GM18873 (cell line): ENCODE results near the gene COL17A1.
A peak's percentile ranks its signal among the peaks of the same experiment; 100 is the strongest.

Experiments used
- ATAC-seq: cut with Tn5 transposase; IDR thresholded peaks from one replicate; pipeline ENCODE4 v1.9.1; 2021; ENCODE audit warnings: mild to moderate bottlenecking, moderate library complexity, moderate number of reproducible peaks; ENCODE audit not compliant: unreplicated experiment, low FRiP score

COL17A1 gene

DNA sequence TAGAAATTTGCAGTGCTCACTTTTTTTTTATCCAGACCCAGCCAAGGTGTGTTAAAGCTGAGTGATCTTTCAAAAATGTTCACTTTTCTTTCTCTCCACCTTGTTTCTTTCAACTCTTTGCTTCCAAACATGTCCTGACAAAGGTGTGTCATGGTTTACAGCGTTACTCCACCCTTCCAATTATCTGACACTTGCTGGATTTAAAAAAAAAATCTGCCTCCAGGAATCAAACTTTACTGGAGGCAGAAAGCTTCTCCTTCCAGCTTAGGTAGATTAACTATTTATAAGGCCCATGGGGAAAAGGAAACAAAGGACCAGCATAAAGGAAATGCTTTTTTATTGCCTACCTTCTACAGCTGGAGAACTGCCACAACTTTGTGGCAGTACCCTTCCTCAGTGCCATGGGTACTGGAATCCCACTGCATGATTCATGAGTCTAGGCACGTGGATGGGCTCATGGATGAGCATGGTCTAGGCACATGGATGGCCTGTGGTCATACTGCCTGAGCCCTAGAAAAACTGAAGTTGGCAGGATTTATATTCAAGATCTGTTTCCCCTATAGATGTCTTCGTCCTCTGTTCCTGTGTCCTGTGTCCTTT lies at the start of gene COL17A1:
Gene COL17A1 (minus strand): TSS at position 80 of the 600 bp plus-strand sequence. CDS start 5,207 bp downstream, outside the sequence.
- no peak for ATAC-seq

- no peak for ATAC-seq
Observed at GRCh38 chr10:104130041-104130440, 44.4 kb upstream of the COL17A1 start.

DNA sequence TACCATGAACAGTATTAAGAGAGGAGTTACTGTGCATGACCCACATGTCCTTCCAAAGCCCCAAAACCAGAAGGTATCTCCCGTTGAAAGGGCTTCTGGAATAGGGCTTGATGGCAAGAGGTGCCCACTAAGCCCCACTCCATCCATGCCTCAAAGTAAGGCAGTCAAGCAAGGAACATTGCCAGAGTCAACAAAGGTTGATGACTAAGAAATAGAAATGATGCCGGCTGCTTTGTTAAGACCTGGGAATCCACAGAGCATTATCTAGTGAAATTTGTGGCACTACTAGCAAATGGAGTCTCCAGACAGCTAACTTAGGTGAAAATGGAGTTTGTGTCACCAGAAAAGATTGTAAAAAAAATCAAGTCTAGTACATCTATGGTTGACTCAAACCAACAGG lies 42.5 kb upstream of the COL17A1 start:
- ATAC-seq, result no peak

DNA sequence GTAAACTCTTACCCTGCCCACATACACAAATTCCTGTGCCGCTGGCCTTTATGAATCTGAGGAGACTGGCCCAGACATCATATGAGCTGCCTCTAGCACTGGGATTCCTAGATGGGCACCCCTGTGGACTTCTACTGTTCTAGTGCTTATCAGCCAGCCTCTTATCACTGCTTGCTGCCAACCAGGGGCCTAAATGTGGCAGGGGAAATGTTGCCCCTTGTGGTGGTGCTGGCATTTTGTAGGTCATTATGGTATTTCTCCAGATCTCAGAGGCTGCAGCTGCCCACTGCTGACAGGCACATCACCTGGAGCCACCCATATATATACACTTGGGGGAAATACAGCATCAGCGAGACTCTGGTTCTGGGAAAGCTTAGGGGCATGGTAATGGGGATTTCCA lies 41.7 kb upstream of the COL17A1 start:
- no peak for ATAC-seq

- ATAC-seq, result no peak
Observed at GRCh38 chr10:104123397-104123796, 37.7 kb upstream of the COL17A1 start.

- ATAC-seq, result no peak
Observed at GRCh38 chr10:104122225-104123107, 36.8 kb upstream of the COL17A1 start.

DNA sequence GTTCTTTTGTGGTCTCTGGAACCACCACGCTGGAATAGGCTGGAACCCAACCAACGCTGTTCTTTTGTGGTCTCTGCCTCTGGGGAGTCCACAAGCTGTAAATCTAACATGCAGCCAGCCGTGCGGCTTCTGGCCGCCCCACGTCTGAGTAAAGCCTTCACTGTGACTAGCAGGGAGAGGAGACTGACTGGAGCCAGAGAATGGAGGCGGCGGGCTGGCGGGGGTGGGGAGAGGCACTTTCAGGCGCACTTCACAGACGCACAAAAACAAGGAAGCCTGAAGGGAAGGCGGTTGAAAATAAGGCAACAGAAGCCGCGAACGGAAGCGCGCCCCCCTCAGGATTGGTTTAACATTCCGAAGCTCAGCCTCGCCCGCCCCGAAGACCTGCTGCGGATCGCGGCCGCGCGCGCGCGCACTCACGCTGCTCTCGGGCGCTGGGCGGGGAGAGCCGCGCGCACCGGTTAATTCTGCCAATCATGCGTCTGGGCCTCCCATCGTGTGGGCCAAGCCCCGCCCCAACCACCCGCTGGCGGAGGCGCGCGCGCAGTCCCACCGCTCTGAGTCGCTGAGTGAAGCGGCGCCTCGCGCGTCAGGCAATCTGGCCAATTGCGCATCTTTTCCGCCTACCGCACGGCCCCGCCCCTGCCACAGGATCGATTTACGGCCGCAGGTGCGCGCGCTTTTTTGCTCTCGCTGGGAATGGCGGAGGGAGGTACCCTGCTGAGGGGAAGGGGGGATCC lies 36.0 kb upstream of the COL17A1 start, which contains the start of gene SFR1:
Gene SFR1 (plus strand): TSS at position 687 of the 740 bp plus-strand sequence. CDS start 13 bp downstream, at position 700.
- ATAC-seq, result peak; percentile 83

- ATAC-seq, result peak; percentile 43
Observed at GRCh38 chr10:104120903-104121484, 35.3 kb upstream of the COL17A1 start.

GRCh38 chr10:104120512-104120902 lies 34.8 kb upstream of the COL17A1 start:
- no peak for ATAC-seq

DNA sequence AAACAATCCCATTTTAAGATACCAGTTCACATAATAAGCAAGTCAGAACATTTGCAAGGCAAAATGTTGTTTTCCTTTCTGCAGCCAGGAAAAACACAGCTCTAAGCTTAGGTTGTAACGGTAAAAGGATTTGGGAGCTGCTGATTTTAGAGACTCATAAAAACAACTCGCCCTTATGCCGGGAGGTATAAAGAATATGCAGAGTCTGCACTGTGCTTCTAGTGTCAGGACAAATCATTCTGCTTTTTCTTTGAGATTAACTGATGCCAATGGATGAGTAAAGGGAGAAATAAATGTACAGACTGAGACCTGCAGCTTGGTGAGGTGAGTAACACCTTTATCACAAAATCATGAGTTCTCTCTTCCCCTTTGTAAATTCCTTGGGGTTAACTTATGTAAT lies 34.3 kb upstream of the COL17A1 start:
- no peak for ATAC-seq

GRCh38 chr10:104117839-104118323 lies 32.2 kb upstream of the COL17A1 start:
- no peak for ATAC-seq

GRCh38 chr10:104113376-104113956 lies 27.8 kb upstream of the COL17A1 start:
- ATAC-seq, result no peak

DNA sequence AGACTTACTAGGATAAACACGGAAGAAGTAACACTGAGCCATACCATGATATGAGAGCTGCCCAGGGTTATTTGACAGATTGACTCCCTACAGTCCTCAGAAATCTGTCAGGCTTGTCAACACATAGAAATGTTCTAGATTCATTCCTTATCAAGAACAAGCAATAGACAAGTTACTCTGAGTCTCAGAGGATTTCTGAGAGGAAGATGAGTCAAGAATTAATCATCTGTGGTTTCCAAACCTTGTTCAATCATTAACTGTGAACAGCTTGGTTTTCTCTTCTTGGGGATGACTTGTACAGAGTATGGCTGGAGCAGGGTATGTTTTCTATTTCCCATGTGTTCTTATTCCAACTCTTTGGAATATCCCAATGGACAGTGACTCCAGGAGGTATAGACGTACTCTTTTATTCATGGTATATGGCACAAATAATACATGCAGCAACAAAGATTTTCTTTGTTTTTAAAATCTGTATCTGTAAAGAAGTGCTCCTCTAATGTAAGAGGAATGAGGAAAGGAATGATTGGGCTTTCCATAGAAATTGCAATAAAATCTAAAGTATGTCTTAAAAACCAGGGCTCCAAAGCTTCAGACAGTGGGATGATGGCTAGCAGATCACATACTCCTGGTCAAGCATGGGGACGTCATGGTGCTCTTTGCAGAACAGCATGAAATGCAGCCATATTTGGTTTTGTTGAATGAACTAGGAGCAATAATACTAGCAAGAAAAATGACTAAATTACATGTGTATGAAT lies 24.4 kb upstream of the COL17A1 start:
- ATAC-seq, result peak; percentile 77

- ATAC-seq, result no peak
Observed at GRCh38 chr10:104104926-104105325, 19.2 kb upstream of the COL17A1 start.

DNA sequence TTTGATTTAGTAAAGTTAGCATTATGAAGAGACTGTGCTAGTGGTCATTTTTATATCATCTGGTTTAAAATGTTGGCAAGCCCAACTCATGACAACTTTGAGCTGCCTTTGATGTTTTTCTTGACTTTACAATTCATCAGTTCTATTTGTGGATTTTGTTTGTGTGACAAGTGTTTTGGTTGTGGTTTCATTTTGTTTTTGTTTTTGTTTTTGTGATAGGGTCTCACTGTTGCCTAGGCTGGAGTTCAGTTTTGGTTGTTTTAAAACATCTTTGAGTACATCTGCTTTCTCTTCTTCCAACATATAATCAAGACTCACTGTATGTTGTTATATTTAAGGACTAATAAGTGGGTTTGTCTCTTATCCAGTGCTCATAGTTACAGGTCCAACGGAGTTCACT lies 18.7 kb upstream of the COL17A1 start:
- ATAC-seq, result no peak

- no peak for ATAC-seq
Observed at GRCh38 chr10:104103956-104104355, 18.3 kb upstream of the COL17A1 start.

- no peak for ATAC-seq
Observed at GRCh38 chr10:104101902-104102301, 16.2 kb upstream of the COL17A1 start.

DNA sequence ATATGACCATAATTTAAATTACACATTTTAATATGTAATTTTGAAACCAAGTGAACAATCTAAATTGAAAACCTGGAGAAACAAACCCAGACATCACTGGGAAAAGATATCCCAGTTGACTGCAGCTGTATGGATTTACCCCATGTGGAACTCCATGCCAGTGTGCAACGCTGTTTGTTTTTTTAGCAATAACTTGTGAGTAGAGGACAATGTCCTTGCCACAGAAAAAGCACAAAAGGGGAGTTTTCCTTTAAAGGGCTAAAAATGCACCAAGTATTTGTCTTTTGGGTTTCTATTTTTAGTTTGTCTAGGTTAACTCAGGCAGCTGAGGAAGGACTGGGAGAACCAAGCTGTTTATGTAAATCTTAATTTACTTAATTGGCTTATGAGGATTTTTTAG lies 15.1 kb upstream of the COL17A1 start:
- no peak for ATAC-seq

DNA sequence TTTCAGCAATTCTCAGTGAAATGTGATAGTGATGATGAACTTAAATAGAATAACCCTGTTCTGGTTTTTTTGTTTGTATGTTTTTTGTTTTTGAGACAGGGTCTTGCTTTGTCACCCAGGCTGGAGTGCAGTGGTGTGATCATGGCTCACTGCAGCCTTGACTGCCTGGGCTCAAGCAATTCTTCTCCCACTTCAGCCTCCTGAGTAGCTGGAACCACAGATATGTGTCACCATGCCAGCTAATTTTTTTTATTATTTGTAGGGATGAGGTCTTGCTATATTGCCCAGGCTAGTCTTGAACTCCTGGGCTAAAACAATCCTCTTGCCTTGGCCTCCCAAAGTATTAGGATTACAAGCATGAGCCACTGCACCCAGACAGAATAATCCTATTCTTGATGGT lies 14.3 kb upstream of the COL17A1 start:
- no peak for ATAC-seq
